Motor neuron (in vitro differentiated cells): ENCODE measurements around the gene TEAD4. TPM values are rescaled to one million over a fixed set of nuclear protein-coding genes. Genes with fewer than 3 reads are reported as not detected.

Experiments
- ATAC-seq, 8 experiments: fragments of 200-7000 bp; cut with Tn5 transposase; replicated peaks in 6 of 8; 2 replicates each; pipeline ENCODE4 v1.8.0; 2021; ENCODE audit warnings: mild to moderate bottlenecking in 8 of 8, moderate library complexity in 8 of 8
- H3K27ac ChIP-seq, 2 donors: fragments of 250-450 bp; sonication (Bioruptor Pico); 2 replicates each; pipeline ENCODE4 v1.9.0; 2021; ENCODE audit warnings: antibody characterized with exemption in 2 of 2, mild to moderate bottlenecking in 2 of 2, moderate library complexity in 1 of 2
- H3K4me1 ChIP-seq, 2 donors: fragments of 250-450 bp; sonication (Bioruptor Pico); replicated peaks in 1 of 2; 2 replicates each; pipeline ENCODE4 v1.6.1; 2021; ENCODE audit warnings: antibody characterized with exemption in 2 of 2, mild to moderate bottlenecking in 2 of 2, moderate library complexity in 1 of 2
- H3K4me3 ChIP-seq, 5 donors: fragments of 250-450 bp; sonication (Bioruptor Pico); 2 replicates each; pipeline ENCODE4 v1.9.0; 2021; ENCODE audit warnings: antibody characterized with exemption in 5 of 5, mild to moderate bottlenecking in 5 of 5, moderate library complexity in 4 of 5
- WGBS, 10 experiments: fragments of 450-650 bp; shearing (Covaris generic); methylation state at CpG; one replicate each; pipeline ENCODE4 v1.0.0; 2022; 5-methylcytosine and 5-hydroxymethylcytosine counted together
- in situ Hi-C, 9 experiments: fragments of 400-800 bp; cut with MboI; loops; one replicate each; pipeline ENCODE4 v1.15.0; 2021; ENCODE audit warnings: low sequenced_read_pairs in 9 of 9, low pct_unique_long_range_greater_than_20kb in 2 of 9; ENCODE audit not compliant: unreplicated experiment in 9 of 9
- total RNA-seq, 8 experiments: library from RNA; unstranded; fragments of 300-600 nt; gene quantifications; 2 replicates each; pipeline versions ENCODE4 v1.2.3 to v1.2.4, GENCODE V29; 2022

The TEAD4 gene
- total RNA-seq, 8 experiments from 2014 or later, result 0.98 to 21.0 (median 9.1) TPM

GRCh38 chr12:3040026-3040656 is 80.9 kb downstream of the TEAD4 start:
- in situ Hi-C loops, result loop anchor here in 5 of 9 experiments (25.0 kb wide), 2 partner anchors 178 to 203 kb away; partner anchors contain the start of genes TEX52 (in 4 of the 5) and NRIP2 (in 1 of the 5)
- no peak overlapping the region for H3K27ac ChIP-seq
- no peak for ATAC-seq
- peaks cover 7 to 8% of the 10 kb centered on the region in 2 donors for H3K4me1 ChIP-seq
- 92 to 95% (median 95%) methylated on average over 2 to 7 of the region's 15 CpGs; no CpG with 5 or more reads in 7 of the 10 experiments for WGBS, 10 experiments
- H3K4me3 ChIP-seq, result no peak overlapping the region

- in situ Hi-C loops, result loop anchor here in 5 of 9 experiments (25.0 kb wide), 2 partner anchors 179 to 204 kb away; partner anchors contain the start of genes TEX52 (in 4 of the 5) and NRIP2 (in 1 of the 5)
- ATAC-seq, result peak in 4 of 8 experiments; percentile 1 to 11 (median 8)
- H3K4me1 ChIP-seq, result peaks cover under 1 to 3% of the 10 kb centered on the region in 2 donors
- H3K4me3 ChIP-seq, result no peak overlapping the region
- WGBS, 10 experiments, result 58 to 100% (median 80%) methylated on average over 1 to 2 of the region's 29 CpGs; no CpG with 5 or more reads in 6 of the 10 experiments
- no peak overlapping the region for H3K27ac ChIP-seq
These were observed 81.7 kb downstream of the TEAD4 start for GRCh38 chr12:3040663-3041544.

- peak; percentile 85 to 99 (median 90) for ATAC-seq
- Histone ChIP-seq H3K27ac (no peak overlapping the region), H3K4me1 (no peaks in the 10 kb centered on the region), H3K4me3 (no peak overlapping the region)
- WGBS, 10 experiments, result 53 to 100% (median 77%) methylated on average over 1 to 9 of the region's 11 CpGs; no CpG with 5 or more reads in 3 of the 10 experiments
- in situ Hi-C loops, result loop anchor here in 5 of 9 experiments (25.0 kb wide), 2 partner anchors 179 to 204 kb away; partner anchors contain the start of genes TEX52 (in 4 of the 5) and NRIP2 (in 1 of the 5)
These were observed 82.5 kb downstream of the TEAD4 start for GRCh38 chr12:3041558-3042164.

GRCh38 chr12:3042394-3042793 is 83.2 kb downstream of the TEAD4 start:
- 40 to 100% methylated on average over 1 of the region's 8 CpGs; no CpG with 5 or more reads in 8 of the 10 experiments for WGBS, 10 experiments

DNA sequence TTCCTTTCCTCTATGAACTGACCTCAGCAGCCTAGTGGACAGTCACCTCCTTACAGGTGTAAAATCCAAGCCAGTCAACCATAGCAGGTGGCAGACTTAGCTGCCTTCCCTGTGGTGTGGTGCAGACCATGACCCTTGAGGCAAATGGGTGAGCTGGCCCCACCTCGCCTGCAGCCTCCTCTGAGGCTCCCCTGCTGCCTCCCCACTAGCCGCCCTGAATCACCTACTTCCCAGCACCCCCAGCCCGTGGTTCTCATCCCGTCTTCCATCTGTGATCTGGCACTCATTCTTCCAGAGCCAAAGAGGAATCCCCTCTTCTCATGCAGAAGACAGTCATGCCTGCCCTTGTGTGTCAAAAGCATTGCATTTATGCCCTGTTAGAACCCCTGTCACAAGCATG is 83.6 kb downstream of the TEAD4 start:
- 83% methylated on average over 2 of the region's 4 CpGs; no CpG with 5 or more reads in 9 of the 10 experiments for WGBS, 10 experiments
- H3K4me1 ChIP-seq, result no peaks in the 10 kb centered on the region
- H3K4me3 ChIP-seq, result no peak overlapping the region
- in situ Hi-C loops, result loop anchor here in 5 of 9 experiments (25.0 kb wide), 2 partner anchors 181 to 206 kb away; partner anchors contain the start of genes TEX52 (in 4 of the 5) and NRIP2 (in 1 of the 5)
- no peak overlapping the region for H3K27ac ChIP-seq
- no peak for ATAC-seq

More at GRCh38 chr12:3042394-3042793, 83.2 kb downstream of the TEAD4 start:
- no peak overlapping the region for H3K27ac ChIP-seq
- no peak for ATAC-seq
- in situ Hi-C loops, result loop anchor here in 5 of 9 experiments (25.0 kb wide), 2 partner anchors 180 to 205 kb away; partner anchors contain the start of genes TEX52 (in 4 of the 5) and NRIP2 (in 1 of the 5)
- no peaks in the 10 kb centered on the region for H3K4me1 ChIP-seq
- H3K4me3 ChIP-seq, result no peak overlapping the region

DNA sequence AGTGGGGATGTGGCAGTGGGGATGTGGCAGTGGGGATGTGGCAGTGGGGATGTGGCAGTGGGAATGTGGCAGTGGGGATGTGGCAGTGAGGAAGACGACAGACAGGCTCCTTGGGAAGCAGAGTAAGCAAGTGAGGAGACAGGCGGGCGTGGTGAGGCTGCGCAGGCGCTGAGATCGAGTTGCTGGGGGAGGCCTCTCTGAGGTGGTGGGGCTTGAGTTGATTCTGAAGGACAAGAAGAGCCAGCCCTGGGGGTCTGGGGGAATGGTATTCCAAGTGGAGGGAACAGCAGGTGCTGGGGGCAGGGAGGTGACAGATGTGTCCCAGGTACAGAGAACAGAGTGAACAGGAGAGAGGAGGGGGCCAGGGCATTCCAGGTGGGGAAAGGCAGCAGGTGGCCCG is 84.2 kb downstream of the TEAD4 start:
- Histone ChIP-seq H3K27ac (no peak overlapping the region), H3K4me1 (no peaks in the 10 kb centered on the region), H3K4me3 (no peak overlapping the region)
- in situ Hi-C loops, result loop anchor here in 5 of 9 experiments (25.0 kb wide), 2 partner anchors 181 to 206 kb away; partner anchors contain the start of genes TEX52 (in 4 of the 5) and NRIP2 (in 1 of the 5)
- 83 to 91% methylated on average over 1 to 6 of the region's 7 CpGs; no CpG with 5 or more reads in 8 of the 10 experiments for WGBS, 10 experiments
- no peak for ATAC-seq

DNA sequence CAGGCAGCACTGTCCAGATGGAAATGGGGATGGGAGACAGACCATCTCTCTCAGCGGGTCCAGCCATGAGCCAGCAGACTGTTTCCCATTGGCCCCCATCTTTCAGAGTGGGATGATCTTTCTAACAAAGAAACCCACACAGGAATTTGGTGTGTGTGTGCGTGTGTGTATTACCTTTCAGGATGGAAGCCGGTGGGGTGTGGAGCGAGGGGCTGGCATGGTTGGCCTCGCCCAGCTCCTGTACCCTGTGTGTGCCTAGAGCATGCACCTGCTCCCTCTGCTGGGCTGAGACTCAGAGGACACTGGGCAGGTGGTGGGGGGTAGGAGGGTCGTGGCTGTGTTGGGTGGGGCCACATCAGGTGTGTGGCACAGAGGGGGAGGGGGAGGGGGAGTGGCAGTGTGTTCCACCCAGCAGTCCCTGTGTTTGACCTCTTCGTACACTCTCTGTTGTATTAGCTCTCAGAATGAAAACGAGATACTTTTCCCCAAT is 85.0 kb downstream of the TEAD4 start:
- Histone ChIP-seq H3K4me3 (no peak overlapping the region), H3K27ac (no peak overlapping the region), H3K4me1 (no peaks in the 10 kb centered on the region)
- WGBS, 10 experiments, result 80 to 100% (median 90%) methylated on average over 1 to 5 of the region's 8 CpGs; no CpG with 5 or more reads in 7 of the 10 experiments
- in situ Hi-C loops, result loop anchor here in 5 of 9 experiments (25.0 kb wide), 2 partner anchors 182 to 207 kb away; partner anchors contain the start of genes TEX52 (in 4 of the 5) and NRIP2 (in 1 of the 5)
- ATAC-seq, result no peak

GRCh38 chr12:3045494-3045893 is 86.3 kb downstream of the TEAD4 start:
- WGBS, 10 experiments, result 67 to 100% (median 93%) methylated on average over 1 to 5 of the region's 5 CpGs; no CpG with 5 or more reads in 1 of the 10 experiments
- no peak overlapping the region for H3K27ac ChIP-seq
- H3K4me3 ChIP-seq, result no peak overlapping the region
- in situ Hi-C loops, result loop anchor here in 5 of 9 experiments (25.0 kb wide), 2 partner anchors 183 to 208 kb away; partner anchors contain the start of genes TEX52 (in 4 of the 5) and NRIP2 (in 1 of the 5)
- no peaks in the 10 kb centered on the region for H3K4me1 ChIP-seq
- ATAC-seq, result no peak

- in situ Hi-C loops, result loop anchor here in 5 of 9 experiments (25.0 kb wide), 2 partner anchors 184 to 209 kb away; partner anchors contain the start of genes TEX52 (in 4 of the 5) and NRIP2 (in 1 of the 5)
- H3K4me1 ChIP-seq, result no peaks in the 10 kb centered on the region
- ATAC-seq, result no peak
- H3K4me3 ChIP-seq, result no peak overlapping the region
- WGBS, 10 experiments, result 80 to 100% (median 96%) methylated on average over 1 to 2 of the region's 7 CpGs; no CpG with 5 or more reads in 6 of the 10 experiments
- H3K27ac ChIP-seq, result no peak overlapping the region
These were observed 86.8 kb downstream of the TEAD4 start for GRCh38 chr12:3045989-3046388.

GRCh38 chr12:3046441-3047200 is 87.4 kb downstream of the TEAD4 start:
- Histone ChIP-seq H3K4me1 (no peaks in the 10 kb centered on the region), H3K27ac (no peak overlapping the region), H3K4me3 (no peak overlapping the region)
- ATAC-seq, result no peak
- 57 to 93% (median 76%) methylated on average over 2 to 17 of the region's 17 CpGs; no CpG with 5 or more reads in 1 of the 10 experiments for WGBS, 10 experiments
- in situ Hi-C loops, result loop anchor here in 5 of 9 experiments (25.0 kb wide), 2 partner anchors 184 to 209 kb away; partner anchors contain the start of genes TEX52 (in 4 of the 5) and NRIP2 (in 1 of the 5)

DNA sequence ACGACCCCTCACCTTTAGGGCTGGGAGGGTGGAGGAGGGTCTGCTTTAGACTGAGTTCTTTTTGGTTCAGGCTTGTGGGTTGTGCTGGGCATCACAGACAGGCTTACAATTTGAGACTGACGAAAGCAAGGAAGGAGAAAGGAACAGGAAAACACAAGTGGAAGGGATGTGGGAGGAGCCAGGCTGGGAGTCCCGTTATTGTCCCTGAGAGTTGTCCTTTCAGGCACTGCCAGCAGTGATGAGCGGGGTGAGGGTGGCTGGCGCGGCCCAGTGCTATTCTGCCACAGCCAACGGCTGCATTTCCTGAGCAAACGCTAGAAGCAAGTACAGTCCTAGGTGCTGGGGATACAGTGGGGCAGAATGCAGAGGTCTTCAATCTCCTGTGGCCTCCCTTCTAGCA is 88.8 kb downstream of the TEAD4 start:
- Histone ChIP-seq H3K27ac (no peak overlapping the region), H3K4me3 (no peak overlapping the region), H3K4me1 (no peaks in the 10 kb centered on the region)
- 0 to 43% (median 25%) methylated on average over 1 to 6 of the region's 8 CpGs; no CpG with 5 or more reads in 4 of the 10 experiments for WGBS, 10 experiments
- peak in 3 of 8 experiments; percentile 14 to 29 (median 27) for ATAC-seq
- in situ Hi-C loops, result loop anchor here in 5 of 9 experiments (25.0 kb wide), 2 partner anchors 186 to 211 kb away; partner anchors contain the start of genes TEX52 (in 4 of the 5) and NRIP2 (in 1 of the 5)
